Neuron (in vitro differentiated cells): ENCODE measurements around the gene OR56A4.
"Not testable (repeated sequence)": the region's sequence is repeated elsewhere in the genome, so short reads cannot be mapped to it uniquely, and the experiment has no call there.

Source experiments
- H2AFZ ChIP-seq: one replicate; pipeline ENCODE4 v1.6.1; 2013; ENCODE audit warnings: low read depth, mild to moderate bottlenecking, inconsistent platforms, low read length, moderate library complexity
- H3K27me3 ChIP-seq: one replicate; pipeline ENCODE4 v1.6.1; 2013; ENCODE audit warnings: low read length; ENCODE audit not compliant: insufficient read depth
- H3K36me3 ChIP-seq: one replicate; pipeline ENCODE4 v1.6.1; 2013; ENCODE audit warnings: low read length; ENCODE audit not compliant: insufficient read depth
- H3K4me1 ChIP-seq: one replicate; pipeline ENCODE4 v1.6.1; 2013; ENCODE audit warnings: low read length; ENCODE audit not compliant: insufficient read depth
- H3K4me3 ChIP-seq: 2 replicates; pipeline ENCODE4 v1.5.1; 2013; ENCODE audit warnings: mild to moderate bottlenecking, low read length, moderate library complexity
- H3K9me3 ChIP-seq: one replicate; pipeline ENCODE4 v1.6.1; 2013; ENCODE audit warnings: low read length

The OR56A4 gene

DNA sequence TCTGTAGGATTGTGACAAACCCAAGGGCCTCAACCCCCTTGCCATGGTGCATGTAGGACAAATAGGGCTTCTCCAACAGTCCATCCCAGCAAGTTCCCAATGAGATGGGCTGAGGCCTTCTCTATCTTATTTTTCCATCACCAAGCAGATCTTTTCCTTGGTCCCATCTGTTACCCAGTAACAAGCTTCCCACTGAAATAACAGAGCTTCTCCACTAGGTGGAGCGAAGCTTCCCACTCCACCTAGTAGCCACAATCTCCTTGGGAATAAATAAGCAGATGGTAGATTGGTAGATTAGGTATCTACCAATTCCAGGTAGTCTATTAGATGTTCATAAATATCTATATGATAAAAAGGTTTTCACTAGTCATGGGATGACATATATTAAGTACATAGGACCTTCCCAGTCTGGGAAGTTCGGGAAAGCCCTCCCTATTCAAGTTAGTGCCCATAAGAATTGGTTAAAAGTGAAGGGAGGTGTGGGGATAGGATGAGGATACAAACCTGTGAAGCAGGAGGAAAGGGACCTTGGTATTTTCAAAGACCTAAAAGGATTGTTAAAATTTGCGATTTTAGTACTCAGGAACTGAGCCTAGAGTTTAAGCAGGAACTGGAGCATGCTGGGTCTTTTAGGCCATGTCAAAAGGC lies 14.0 kb downstream of the OR56A4 start:
- Histone ChIP-seq H3K27me3 (no peaks in the 10 kb centered on the region), H3K9me3 (no peaks in the 10 kb centered on the region), H3K36me3 (no peaks in the 10 kb centered on the region), H3K4me3 (no peak overlapping the region), H2AFZ (no peak overlapping the region), H3K4me1 (no peaks in the 10 kb centered on the region)

GRCh38 chr11:5992150-5992549 lies 14.6 kb downstream of the OR56A4 start:
- Histone ChIP-seq H3K27me3 (no peaks in the 10 kb centered on the region), H3K9me3 (no peaks in the 10 kb centered on the region), H3K4me3 (no peak overlapping the region), H2AFZ (no peak overlapping the region), H3K36me3 (no peaks in the 10 kb centered on the region), H3K4me1 (no peaks in the 10 kb centered on the region)

DNA sequence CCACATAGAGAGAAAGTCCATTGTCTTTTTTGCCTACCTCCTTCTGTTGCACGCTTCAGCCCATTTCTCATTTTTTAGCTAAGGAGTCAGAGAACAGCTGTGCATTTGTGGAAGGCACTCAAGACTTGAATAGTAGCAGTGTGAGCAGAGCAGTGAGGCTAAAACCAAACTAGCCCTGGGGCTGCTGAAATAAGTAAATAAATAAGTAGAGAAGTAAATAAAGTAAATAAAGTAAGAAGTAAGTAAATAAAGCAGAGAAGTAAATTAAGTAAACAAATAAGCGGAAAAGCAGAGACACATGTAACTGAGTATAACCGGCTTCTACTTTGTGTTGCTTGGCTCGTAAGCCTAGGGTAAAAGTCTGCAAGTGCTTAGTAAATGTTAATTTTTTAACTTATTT lies 17.5 kb downstream of the OR56A4 start:
- Histone ChIP-seq H3K36me3 (no peaks in the 10 kb centered on the region), H3K27me3 (no peaks in the 10 kb centered on the region), H3K4me1 (no peaks in the 10 kb centered on the region), H3K4me3 (no peak overlapping the region), H2AFZ (no peak overlapping the region), H3K9me3 (no peaks in the 10 kb centered on the region)

DNA sequence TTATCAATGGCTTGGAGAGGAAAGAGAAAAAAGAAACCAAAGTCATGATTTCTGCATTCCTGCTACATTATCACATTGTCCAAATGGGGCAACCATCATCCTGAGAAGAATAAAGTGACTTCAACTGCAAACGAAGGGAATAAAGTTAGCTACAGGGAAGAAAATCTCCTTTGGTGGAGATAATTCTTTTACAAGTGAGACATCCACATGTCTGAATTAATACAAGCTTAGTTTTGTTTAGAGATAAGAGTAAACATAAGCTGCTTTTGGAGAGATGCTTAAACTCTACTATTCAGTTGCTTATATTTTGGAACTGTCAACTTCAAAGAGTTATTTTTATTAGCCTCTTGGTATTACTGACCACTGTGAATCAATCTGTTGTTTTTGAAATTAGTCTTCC lies 19.9 kb downstream of the OR56A4 start, which contains the start of gene OR52L1:
Gene OR52L1, minus strand, starts transcription at position 101 of the 400 bp plus-strand sequence. Its CDS starts 55 bp downstream, at position 46.
- no peak within 1 kb of the TSS for H2AFZ ChIP-seq
- no peak within 1 kb of the TSS for H3K4me3 ChIP-seq
- H3K4me1 ChIP-seq = no peaks in the 10 kb centered on the region
- H3K9me3 ChIP-seq = no peaks in the 10 kb centered on the region
- H3K27me3 ChIP-seq = peaks cover 2% of the 10 kb centered on the region
- no peaks in the 10 kb centered on the region for H3K36me3 ChIP-seq

DNA sequence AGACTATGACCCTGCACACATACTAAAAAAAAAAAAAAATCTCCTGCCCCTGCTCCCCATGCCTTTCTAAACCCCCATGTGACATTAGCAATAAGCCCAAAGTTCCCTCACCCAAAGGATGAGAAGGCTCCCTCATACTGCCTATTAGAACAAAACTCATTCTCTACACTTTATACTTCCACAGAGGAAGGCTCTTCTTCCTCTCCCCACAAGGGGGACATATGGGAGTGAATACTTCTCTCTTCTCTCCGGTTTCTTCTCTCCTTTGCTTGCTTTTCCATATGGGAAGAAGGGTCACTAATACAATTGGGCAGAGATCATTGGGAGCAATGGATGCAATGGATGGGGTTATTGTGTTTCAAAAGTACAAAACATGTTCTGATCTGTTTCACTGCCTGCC lies 23.3 kb downstream of the OR56A4 start:
- peaks cover 2% of the 10 kb centered on the region for H3K27me3 ChIP-seq
- H3K36me3 ChIP-seq = no peaks in the 10 kb centered on the region
- no peaks in the 10 kb centered on the region for H3K9me3 ChIP-seq
- no peak overlapping the region for H3K4me3 ChIP-seq
- no peak overlapping the region for H2AFZ ChIP-seq
- no peaks in the 10 kb centered on the region for H3K4me1 ChIP-seq

DNA sequence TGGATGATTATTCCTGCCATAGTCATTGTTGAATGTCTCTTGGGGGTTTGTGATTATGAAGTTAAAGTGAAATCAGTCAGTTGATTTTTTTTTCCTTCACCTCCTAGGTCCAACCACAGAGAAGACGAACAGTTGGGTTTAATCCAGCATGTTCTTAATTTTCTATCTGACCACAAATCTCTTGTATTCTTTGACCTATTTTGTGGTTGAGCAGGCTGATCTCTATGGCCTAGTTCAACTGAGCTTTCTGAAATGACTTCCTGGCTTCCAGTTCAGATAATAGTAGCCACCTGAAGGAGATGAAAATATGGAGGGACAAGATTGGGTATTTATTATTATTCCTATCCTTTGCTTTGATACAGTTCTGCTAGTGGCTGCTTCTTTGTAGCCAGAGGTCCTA lies 33.2 kb downstream of the OR56A4 start:
- Histone ChIP-seq H3K4me3 (no peak overlapping the region), H3K27me3 (no peaks in the 10 kb centered on the region), H2AFZ (no peak overlapping the region), H3K9me3 (no peaks in the 10 kb centered on the region), H3K36me3 (no peaks in the 10 kb centered on the region), H3K4me1 (no peaks in the 10 kb centered on the region)

GRCh38 chr11:5968394-5968793 lies 38.4 kb downstream of the OR56A4 start, which contains the start of gene OR56A5:
TSS of gene OR56A5 (minus strand) at chr11:5968494. CDS start at chr11:5968494, 0 bp downstream.
- no peaks in the 10 kb centered on the region for H3K4me1 ChIP-seq
- H3K27me3 ChIP-seq = no peaks in the 10 kb centered on the region
- H3K4me3 ChIP-seq = no peak within 1 kb of the TSS
- H3K9me3 ChIP-seq = no peaks in the 10 kb centered on the region
- no peak within 1 kb of the TSS for H2AFZ ChIP-seq
- H3K36me3 ChIP-seq = no peaks in the 10 kb centered on the region

GRCh38 chr11:5967708-5968107 lies 39.0 kb downstream of the OR56A4 start:
- H2AFZ ChIP-seq = no peak overlapping the region
- H3K36me3 ChIP-seq = no peaks in the 10 kb centered on the region
- H3K4me1 ChIP-seq = no peaks in the 10 kb centered on the region
- H3K27me3 ChIP-seq = no peaks in the 10 kb centered on the region
- no peak overlapping the region for H3K4me3 ChIP-seq
- no peaks in the 10 kb centered on the region for H3K9me3 ChIP-seq

DNA sequence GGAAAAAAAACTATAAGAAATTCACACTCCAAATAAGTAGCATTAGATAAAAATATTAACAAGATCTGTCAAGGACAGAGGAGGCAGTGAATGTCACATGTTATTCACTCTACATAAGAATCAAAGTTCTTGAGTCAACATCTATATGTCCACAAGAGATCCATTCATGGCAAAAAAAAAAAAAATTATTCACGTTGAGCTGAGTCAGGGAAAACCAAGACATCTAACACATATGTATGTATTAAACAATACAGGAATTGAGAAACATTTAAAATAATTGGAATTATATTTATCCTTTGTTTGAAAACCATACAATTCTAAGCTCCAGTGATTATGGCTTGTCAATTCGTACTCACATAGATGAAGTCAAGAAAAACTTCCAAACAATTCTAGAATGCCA lies 39.8 kb downstream of the OR56A4 start:
- H3K4me3 ChIP-seq = no peak overlapping the region
- H3K36me3 ChIP-seq = no peaks in the 10 kb centered on the region
- no peaks in the 10 kb centered on the region for H3K4me1 ChIP-seq
- H3K9me3 ChIP-seq = no peaks in the 10 kb centered on the region
- H3K27me3 ChIP-seq = no peaks in the 10 kb centered on the region
- H2AFZ ChIP-seq = no peak overlapping the region

- H2AFZ ChIP-seq, H3K4me1 ChIP-seq, H3K9me3 ChIP-seq, H3K36me3 ChIP-seq, H3K27me3 ChIP-seq, H3K4me3 ChIP-seq: not testable (repeated sequence)
Observed at GRCh38 chr11:5960704-5961320, 45.9 kb downstream of the OR56A4 start.

DNA sequence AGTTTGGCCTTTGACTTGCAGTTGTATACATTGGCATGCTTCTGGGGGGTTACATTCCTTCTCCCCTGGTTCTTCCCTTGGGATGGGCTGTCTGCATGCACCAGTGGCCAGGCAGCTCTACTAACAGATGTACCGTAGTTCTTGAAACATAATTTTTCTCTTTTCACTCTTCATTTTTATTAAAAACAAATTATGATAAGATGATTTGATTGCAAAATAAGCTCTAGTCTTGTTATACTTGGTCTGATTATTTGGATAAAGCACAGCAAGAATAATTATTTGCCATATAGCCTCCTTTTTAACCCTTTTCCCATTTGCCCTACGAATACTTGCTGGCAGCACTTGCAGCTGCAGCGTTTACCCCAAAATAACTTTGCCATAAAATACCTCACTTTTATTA lies 51.2 kb downstream of the OR56A4 start:
- Histone ChIP-seq H3K4me3 (no peak overlapping the region), H2AFZ (no peak overlapping the region), H3K4me1 (no peaks in the 10 kb centered on the region), H3K27me3 (no peaks in the 10 kb centered on the region), H3K9me3 (no peaks in the 10 kb centered on the region), H3K36me3 (no peaks in the 10 kb centered on the region)
